ENCODE results near the gene HSF2. TPM values are rescaled to one million over a fixed set of nuclear protein-coding genes. Genes with fewer than 3 reads are reported as not detected.

Gene HSF2
- total and polyA plus RNA-seq, 9 donors = 14.0 to 28.1 (median 17.3) TPM

DNA sequence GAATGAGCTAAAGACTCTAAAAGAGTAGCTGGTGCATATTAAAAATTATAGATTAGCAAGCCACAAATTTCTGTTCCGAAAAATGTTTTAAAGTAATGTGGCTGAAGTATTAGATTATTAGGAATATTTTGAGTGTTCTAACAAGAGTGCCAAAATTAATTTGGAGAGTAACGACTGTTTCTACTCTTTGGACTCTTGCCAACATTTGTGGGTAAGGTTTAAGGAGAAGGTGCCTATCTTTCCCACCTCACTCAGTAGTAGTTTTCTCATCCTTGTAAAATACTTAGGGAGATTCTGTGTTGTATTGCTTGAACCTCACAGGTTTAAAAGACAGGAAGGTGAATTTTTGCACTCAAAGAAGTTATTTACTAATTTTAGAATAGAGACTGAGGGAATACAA is 5.0 kb downstream of the HSF2 start:
- peaks cover 4% of the 10 kb centered on the region for H3K4me1 ChIP-seq (ENCODE audit: insufficient read depth)
- 62 to 66% (median 64%) methylated on average over 2 of the region's 2 CpGs for WGBS, 3 donors
- no peaks in the 10 kb centered on the region for H3K27me3 ChIP-seq
- no peak for DNase-seq
- TF ChIP-seq, protein P1, sequence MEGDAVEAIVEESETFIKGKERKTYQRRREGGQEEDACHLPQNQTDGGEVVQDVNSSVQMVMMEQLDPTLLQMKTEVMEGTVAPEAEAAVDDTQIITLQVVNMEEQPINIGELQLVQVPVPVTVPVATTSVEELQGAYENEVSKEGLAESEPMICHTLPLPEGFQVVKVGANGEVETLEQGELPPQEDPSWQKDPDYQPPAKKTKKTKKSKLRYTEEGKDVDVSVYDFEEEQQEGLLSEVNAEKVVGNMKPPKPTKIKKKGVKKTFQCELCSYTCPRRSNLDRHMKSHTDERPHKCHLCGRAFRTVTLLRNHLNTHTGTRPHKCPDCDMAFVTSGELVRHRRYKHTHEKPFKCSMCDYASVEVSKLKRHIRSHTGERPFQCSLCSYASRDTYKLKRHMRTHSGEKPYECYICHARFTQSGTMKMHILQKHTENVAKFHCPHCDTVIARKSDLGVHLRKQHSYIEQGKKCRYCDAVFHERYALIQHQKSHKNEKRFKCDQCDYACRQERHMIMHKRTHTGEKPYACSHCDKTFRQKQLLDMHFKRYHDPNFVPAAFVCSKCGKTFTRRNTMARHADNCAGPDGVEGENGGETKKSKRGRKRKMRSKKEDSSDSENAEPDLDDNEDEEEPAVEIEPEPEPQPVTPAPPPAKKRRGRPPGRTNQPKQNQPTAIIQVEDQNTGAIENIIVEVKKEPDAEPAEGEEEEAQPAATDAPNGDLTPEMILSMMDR (IDR thresholded peaks at IDR 0.05) = no peak
- TF ChIP-seq EP300 (IDR thresholded peaks at IDR 0.05) (no peak), POLR2A (IDR thresholded peaks at IDR 0.05) (no peak)
- intact Hi-C loops (cut with DNase I) = no loop called here
- no peak overlapping the region for H3K4me3 ChIP-seq
- H3K27ac ChIP-seq = no peak overlapping the region
- no peaks in the 10 kb centered on the region for H3K36me3 ChIP-seq
- H3K9me3 ChIP-seq = no peaks in the 10 kb centered on the region

DNA sequence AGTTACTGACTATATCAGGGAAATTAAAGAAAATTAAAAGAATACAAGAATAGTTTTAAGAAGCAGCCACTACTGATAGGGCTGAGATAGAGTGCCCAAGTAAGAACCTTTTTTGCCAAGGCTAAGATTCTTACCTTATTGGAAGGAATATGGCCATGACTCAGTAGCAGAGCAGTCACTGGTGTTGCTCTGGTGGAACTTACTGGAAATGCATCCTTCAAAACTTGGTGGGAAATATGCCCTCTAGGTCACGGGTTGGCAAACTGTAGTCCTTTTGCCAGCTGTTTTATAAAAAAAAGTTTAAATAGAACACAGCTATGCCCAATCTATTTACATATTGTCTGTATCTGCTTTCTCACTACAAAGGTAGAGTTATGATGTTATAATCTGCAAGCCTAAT is 6.0 kb downstream of the HSF2 start:
- TF ChIP-seq EP300 (IDR thresholded peaks at IDR 0.05) = no peak
- TF ChIP-seq, protein P1 (IDR thresholded peaks at IDR 0.05) = no peak
- no peak for TF ChIP-seq POLR2A (IDR thresholded peaks at IDR 0.05)
- WGBS, 3 donors = 88 to 95% (median 95%) methylated on average over 1 of the region's 1 CpG
- no peaks in the 10 kb centered on the region for H3K27me3 ChIP-seq
- no peak overlapping the region for H3K4me3 ChIP-seq
- intact Hi-C loops (cut with DNase I) = no loop called here
- no peaks in the 10 kb centered on the region for H3K9me3 ChIP-seq
- DNase-seq = no peak
- H3K4me1 ChIP-seq (ENCODE audit: insufficient read depth) = peaks cover 4% of the 10 kb centered on the region
- no peaks in the 10 kb centered on the region for H3K36me3 ChIP-seq
- no peak overlapping the region for H3K27ac ChIP-seq

DNA sequence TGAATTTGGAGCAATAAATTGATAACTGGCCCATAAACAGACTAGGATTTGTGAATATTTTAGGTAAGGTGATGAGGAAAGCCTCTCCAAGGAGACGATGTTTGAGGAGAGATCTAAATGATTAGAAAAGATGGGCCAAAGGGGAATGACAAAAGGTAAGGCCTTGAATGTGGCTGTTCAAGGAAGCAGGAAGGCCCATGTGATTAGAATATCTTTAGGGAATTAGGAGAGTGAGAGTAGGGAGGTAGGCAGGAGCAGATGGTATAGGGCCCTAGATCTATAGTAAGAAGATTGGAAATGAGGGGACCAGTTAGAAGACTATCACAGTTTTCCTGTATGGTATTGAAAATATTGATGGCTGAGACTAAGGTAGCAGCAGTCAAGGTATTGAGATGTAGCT is 6.7 kb downstream of the HSF2 start:
- 97 to 100% (median 97%) methylated on average over 1 of the region's 1 CpG for WGBS, 3 donors
- intact Hi-C loops (cut with DNase I) = no loop called here
- no peak for TF ChIP-seq EP300 (IDR thresholded peaks at IDR 0.05)
- TF ChIP-seq POLR2A (IDR thresholded peaks at IDR 0.05) = no peak
- TF ChIP-seq, protein P1 (IDR thresholded peaks at IDR 0.05) = no peak
- Histone ChIP-seq H3K4me1 (ENCODE audit: insufficient read depth) (peaks cover 3% of the 10 kb centered on the region), H3K4me3 (no peak overlapping the region), H3K36me3 (no peaks in the 10 kb centered on the region), H3K27ac (no peak overlapping the region), H3K27me3 (no peaks in the 10 kb centered on the region), H3K9me3 (no peaks in the 10 kb centered on the region)
- DNase-seq = no peak

DNA sequence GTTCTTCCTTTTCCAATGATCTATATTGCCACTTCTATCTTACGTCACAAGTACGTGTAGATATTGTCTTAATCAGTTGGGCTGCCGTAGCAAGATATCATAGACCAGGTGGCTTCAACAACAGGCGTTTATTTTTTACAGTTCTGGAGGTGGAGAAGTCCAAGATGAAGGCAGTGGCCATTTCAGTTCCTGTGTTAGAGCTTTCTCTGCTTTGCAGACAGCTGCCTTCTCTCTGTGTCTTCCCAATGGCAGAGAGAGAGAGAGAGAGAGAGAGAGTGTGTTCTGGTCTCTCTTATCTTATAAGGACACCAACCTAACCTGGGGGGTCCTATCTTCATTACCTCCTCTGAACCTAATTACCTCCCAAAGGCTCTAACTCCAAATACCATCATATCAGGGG is 8.3 kb downstream of the HSF2 start:
- TF ChIP-seq, protein P1 (IDR thresholded peaks at IDR 0.05) = no peak
- Histone ChIP-seq H3K27ac (no peak overlapping the region), H3K9me3 (no peaks in the 10 kb centered on the region), H3K4me1 (ENCODE audit: insufficient read depth) (peaks cover 3% of the 10 kb centered on the region), H3K27me3 (no peaks in the 10 kb centered on the region), H3K4me3 (no peak overlapping the region), H3K36me3 (no peaks in the 10 kb centered on the region)
- no peak for DNase-seq
- WGBS, 3 donors = 63 to 92% (median 67%) methylated on average over 4 of the region's 4 CpGs
- intact Hi-C loops (cut with DNase I) = no loop called here

DNA sequence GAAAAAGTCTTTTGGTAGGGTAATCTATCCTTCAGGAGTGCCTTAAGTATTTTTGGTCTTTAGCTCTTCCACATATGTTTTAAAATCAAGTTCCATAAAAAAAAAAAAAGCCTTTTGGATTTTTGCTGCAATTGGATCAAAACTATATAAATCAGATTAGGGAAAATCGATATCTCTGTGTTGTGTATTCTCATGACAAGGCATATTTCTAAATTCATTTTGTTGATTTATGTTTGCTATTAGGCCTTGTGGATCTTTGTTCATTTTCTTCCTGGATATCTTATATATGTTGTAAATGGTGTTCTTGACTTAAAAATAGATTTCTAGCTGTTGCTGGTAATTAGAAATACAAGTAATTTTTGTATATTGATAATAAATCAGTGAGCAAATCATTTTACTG is 8.8 kb downstream of the HSF2 start:
- no peak for DNase-seq
- H3K4me1 ChIP-seq (ENCODE audit: insufficient read depth) = peaks cover 1% of the 10 kb centered on the region
- no peaks in the 10 kb centered on the region for H3K9me3 ChIP-seq
- H3K27ac ChIP-seq = no peak overlapping the region
- no peak overlapping the region for H3K4me3 ChIP-seq
- TF ChIP-seq, protein P1 (IDR thresholded peaks at IDR 0.05) = no peak
- TF ChIP-seq EP300 (IDR thresholded peaks at IDR 0.05) (no peak), POLR2A (IDR thresholded peaks at IDR 0.05) (no peak)
- H3K27me3 ChIP-seq = no peaks in the 10 kb centered on the region
- H3K36me3 ChIP-seq = no peaks in the 10 kb centered on the region
- intact Hi-C loops (cut with DNase I) = no loop called here
- 84 to 93% (median 90%) methylated on average over 1 of the region's 1 CpG for WGBS, 3 donors

Data from ovary (tissue), 9 donors.